Sigmoid colon (tissue), 3 donors: Measurements from ENCODE around the gene PCLAF.
"Not testable (repeated sequence)": the region's sequence is repeated elsewhere in the genome, so short reads cannot be mapped to it uniquely, and the experiment has no call there.

Source experiments
- CTCF ChIP-seq, 4 experiments: fragments of 450-650 bp in 3 of 4; fragments of 200-600 bp in 1 of 4; IDR thresholded peaks; one replicate each; pipeline ENCODE4 v1.5.1; 2016 to 2019; ENCODE audit warnings: antibody characterized with exemption in 4 of 4, mild to moderate bottlenecking in 3 of 4, moderate library complexity in 2 of 4
- POLR2A ChIP-seq, 2 donors: fragments of 450-650 bp; IDR thresholded peaks; one replicate each; pipeline ENCODE4 v1.6.1; 2016; ENCODE audit warnings: antibody characterized with exemption in 2 of 2, mild to moderate bottlenecking in 2 of 2, moderate library complexity in 2 of 2

- not testable (repeated sequence) for TF ChIP-seq CTCF, POLR2A (IDR thresholded peaks at IDR 0.05)
Measured at GRCh38 chr15:64346242-64346641, 35.0 kb downstream of the PCLAF start.
